Measurements from ENCODE around the gene OR51D1. TPM values are rescaled to one million over a fixed set of nuclear protein-coding genes. Genes with fewer than 3 reads are reported as not detected.

OR51D1 gene
- total RNA-seq, 1 experiment from 2014 or later: not detected

DNA sequence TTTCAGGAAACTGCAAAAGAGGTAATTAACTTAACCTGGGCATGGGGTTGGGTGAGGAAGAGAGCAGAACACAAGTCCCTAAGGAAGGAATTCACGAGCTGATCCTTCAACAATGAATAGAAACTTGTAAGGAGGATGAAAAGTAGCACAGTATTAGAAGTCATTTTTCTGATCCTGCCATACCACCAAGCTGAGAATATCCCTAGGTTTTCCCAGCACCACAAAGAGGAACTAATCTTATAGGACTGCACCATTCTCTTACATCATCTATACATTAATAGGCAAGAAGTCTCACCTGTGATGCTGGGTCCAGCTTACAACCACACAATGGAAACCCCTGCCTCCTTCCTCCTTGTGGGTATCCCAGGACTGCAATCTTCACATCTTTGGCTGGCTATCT lies 43.5 kb upstream of the OR51D1 start, which contains the start of gene OR52I1:
Gene OR52I1 (plus strand): TSS at position 301 of the 400 bp plus-strand sequence. CDS start 0 bp downstream, at position 301.
- Mint-ChIP-seq H3K4me1 (no peaks in the 10 kb centered on the region), H3K27me3 (ENCODE audit: low read depth) (peaks cover 8% of the 10 kb centered on the region), H3K36me3 (ENCODE audit: insufficient read depth in 1 of 3, low read depth in 3 of 3) (peaks cover 0 to 5% (median 0%) of the 10 kb centered on the region in 3 experiments; a peak in 1 of 7 replicates), H3K27ac (no peak within 1 kb of the TSS), H3K4me3 (no peak within 1 kb of the TSS), H3K9me3 (no peaks in the 10 kb centered on the region)
- H2BK120ac ChIP-seq (ENCODE audit: low read depth, low read length, poor library complexity, severe bottlenecking): no peak within 1 kb of the TSS
- H3K4me2 ChIP-seq (ENCODE audit: insufficient read depth, insufficient read length, low read length): no peak within 1 kb of the TSS
- H3K79me2 ChIP-seq (ENCODE audit: insufficient read depth, low read length): no peaks in the 10 kb centered on the region
- H2AK5ac ChIP-seq (ENCODE audit: insufficient read length, low read length): no peak within 1 kb of the TSS
- no peak within 1 kb of the TSS for H3K9ac ChIP-seq (ENCODE audit: extremely low read depth, insufficient read length, low read length)
- no peaks in the 10 kb centered on the region for H4K20me1 ChIP-seq (ENCODE audit: control insufficient read depth, insufficient read depth, insufficient read length)
- H2AFZ ChIP-seq (ENCODE audit: low read length): no peak within 1 kb of the TSS
- no peak for TF ChIP-seq CTCF (conservative IDR thresholded peaks at IDR 0.05)
- H3K56ac ChIP-seq (ENCODE audit: insufficient read length, low read depth, low read length): no peak within 1 kb of the TSS
- H3K23me2 ChIP-seq (ENCODE audit: insufficient read length, low read depth, low read length, poor library complexity, severe bottlenecking): no peaks in the 10 kb centered on the region
- no peaks in the 10 kb centered on the region for H3K27me3 ChIP-seq (ENCODE audit: insufficient read depth, low read length)
- H4K5ac ChIP-seq (ENCODE audit: insufficient read length, low read depth, low read length): no peak within 1 kb of the TSS
- no peak within 1 kb of the TSS for H4K8ac ChIP-seq (replicated peaks; ENCODE audit: insufficient read length, low read depth, low read length)
- no peaks in the 10 kb centered on the region for H3K4me1 ChIP-seq (ENCODE audit: insufficient read depth, low read length)
- H4K91ac ChIP-seq (ENCODE audit: insufficient read length, low read depth, low read length): no peak within 1 kb of the TSS
- no peak within 1 kb of the TSS for H3K4ac ChIP-seq (ENCODE audit: low read depth, low read length)
- H3K79me1 ChIP-seq (ENCODE audit: insufficient read depth, low read depth, low read length, poor library complexity, severe bottlenecking): no peaks in the 10 kb centered on the region
- no peak within 1 kb of the TSS for H2BK20ac ChIP-seq (ENCODE audit: low read depth, low read length, poor library complexity, severe bottlenecking)
- DNase-seq: no peak
- WGBS (ENCODE audit: extremely low coverage, insufficient read length, low lambda C conversion rate): no CpG with 5 or more reads among the region's 1 CpG
- no peak within 1 kb of the TSS for H3K14ac ChIP-seq (ENCODE audit: insufficient read depth, low read length)
- no peaks in the 10 kb centered on the region for H3K9me3 ChIP-seq (ENCODE audit: control insufficient read depth, low read depth, low read length)
- H2BK12ac ChIP-seq (ENCODE audit: insufficient read length, low read depth, low read length): no peak within 1 kb of the TSS
- no peak within 1 kb of the TSS for H3K27ac ChIP-seq (ENCODE audit: insufficient read length, low read depth, low read length)
- H3K18ac ChIP-seq (ENCODE audit: insufficient read length, low read depth, low read length): no peak within 1 kb of the TSS
- no peak within 1 kb of the TSS for H2BK15ac ChIP-seq (ENCODE audit: low read depth, low read length)
- H3K23ac ChIP-seq (ENCODE audit: insufficient read length, low read depth, low read length): no peak within 1 kb of the TSS
- H2BK5ac ChIP-seq (ENCODE audit: insufficient read length, low read length): no peak within 1 kb of the TSS
- no peak within 1 kb of the TSS for H3T11ph ChIP-seq (ENCODE audit: low read length)
